Measurements from ENCODE around the gene TRAIP.

The TRAIP gene

GRCh38 chr3:49865198-49865784 is 8.9 kb upstream of the TRAIP start:
- no peak for DNase-seq (ENCODE audit: low read depth)
- H3K4me3 ChIP-seq (ENCODE audit: low read length) = no peak overlapping the region
- TF ChIP-seq CTCF (IDR thresholded peaks at IDR 0.05; ENCODE audit: insufficient read depth, low read depth, low read length, missing control alignments) = no peak

- TF ChIP-seq CTCF (IDR thresholded peaks at IDR 0.05; ENCODE audit: insufficient read depth, low read depth, low read length, missing control alignments) = no peak
- no peak overlapping the region for H3K4me3 ChIP-seq (ENCODE audit: low read length)
- no peak for DNase-seq (ENCODE audit: low read depth)
These were observed 8.1 kb upstream of the TRAIP start for GRCh38 chr3:49864505-49864904.

GRCh38 chr3:49859576-49860305 is 3.4 kb upstream of the TRAIP start:
- no peak for DNase-seq (ENCODE audit: low read depth)
- no peak for TF ChIP-seq CTCF (IDR thresholded peaks at IDR 0.05; ENCODE audit: insufficient read depth, low read depth, low read length, missing control alignments)
- H3K4me3 ChIP-seq (ENCODE audit: low read length) = no peak overlapping the region

GRCh38 chr3:49855662-49856061 is 702 bp downstream of the TRAIP start:
- H3K4me3 ChIP-seq (ENCODE audit: low read length) = peak overlapping the region; percentile 82
- no peak for DNase-seq (ENCODE audit: low read depth)
- no peak for TF ChIP-seq CTCF (IDR thresholded peaks at IDR 0.05; ENCODE audit: insufficient read depth, low read depth, low read length, missing control alignments)

GRCh38 chr3:49845694-49846093 is 10.7 kb downstream of the TRAIP start:
- no peak overlapping the region for H3K4me3 ChIP-seq (ENCODE audit: low read length)
- DNase-seq (ENCODE audit: low read depth) = no peak
- TF ChIP-seq CTCF (IDR thresholded peaks at IDR 0.05; ENCODE audit: insufficient read depth, low read depth, low read length, missing control alignments) = no peak

- TF ChIP-seq CTCF (IDR thresholded peaks at IDR 0.05; ENCODE audit: insufficient read depth, low read depth, low read length, missing control alignments) = no peak
- H3K4me3 ChIP-seq (ENCODE audit: low read length) = no peak overlapping the region
- no peak for DNase-seq (ENCODE audit: low read depth)
These were observed 11.7 kb downstream of the TRAIP start for GRCh38 chr3:49844464-49845183.

All from epithelial cell of esophagus (primary cell).